Measurements from ENCODE around the gene ABCG8.

ABCG8 gene

DNA sequence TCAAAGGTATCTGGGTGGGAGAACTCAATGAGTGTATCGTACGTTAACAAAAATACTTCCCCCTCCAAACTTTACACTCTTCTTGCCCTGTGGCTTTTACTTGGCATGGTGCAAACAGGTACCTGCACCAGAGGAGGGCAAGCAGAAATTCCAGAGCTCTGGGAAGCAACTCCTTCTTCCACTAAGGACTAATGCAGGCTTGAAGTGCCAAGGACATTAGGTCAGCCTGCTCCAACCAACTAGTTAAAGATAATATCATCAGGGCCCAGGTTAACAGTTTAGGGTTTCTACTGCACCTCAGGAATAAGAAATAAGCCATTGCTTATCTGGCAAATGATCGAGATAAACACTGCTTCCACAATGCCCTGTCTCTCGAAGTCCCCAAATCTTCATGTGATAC lies 86.7 kb downstream of the ABCG8 start:
- H3K4me3 ChIP-seq (ENCODE audit: control insufficient read depth, low read depth, low read length), result no peak overlapping the region
- DNase-seq (ENCODE audit: low read depth), result no peak
- TF ChIP-seq, protein P1, sequence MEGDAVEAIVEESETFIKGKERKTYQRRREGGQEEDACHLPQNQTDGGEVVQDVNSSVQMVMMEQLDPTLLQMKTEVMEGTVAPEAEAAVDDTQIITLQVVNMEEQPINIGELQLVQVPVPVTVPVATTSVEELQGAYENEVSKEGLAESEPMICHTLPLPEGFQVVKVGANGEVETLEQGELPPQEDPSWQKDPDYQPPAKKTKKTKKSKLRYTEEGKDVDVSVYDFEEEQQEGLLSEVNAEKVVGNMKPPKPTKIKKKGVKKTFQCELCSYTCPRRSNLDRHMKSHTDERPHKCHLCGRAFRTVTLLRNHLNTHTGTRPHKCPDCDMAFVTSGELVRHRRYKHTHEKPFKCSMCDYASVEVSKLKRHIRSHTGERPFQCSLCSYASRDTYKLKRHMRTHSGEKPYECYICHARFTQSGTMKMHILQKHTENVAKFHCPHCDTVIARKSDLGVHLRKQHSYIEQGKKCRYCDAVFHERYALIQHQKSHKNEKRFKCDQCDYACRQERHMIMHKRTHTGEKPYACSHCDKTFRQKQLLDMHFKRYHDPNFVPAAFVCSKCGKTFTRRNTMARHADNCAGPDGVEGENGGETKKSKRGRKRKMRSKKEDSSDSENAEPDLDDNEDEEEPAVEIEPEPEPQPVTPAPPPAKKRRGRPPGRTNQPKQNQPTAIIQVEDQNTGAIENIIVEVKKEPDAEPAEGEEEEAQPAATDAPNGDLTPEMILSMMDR (IDR thresholded peaks at IDR 0.05; ENCODE audit: control insufficient read depth, insufficient read depth, low read depth, low read length, missing control alignments), result no peak

GRCh38 chr2:43927442-43927841 lies 88.7 kb downstream of the ABCG8 start:
- no peak overlapping the region for H3K4me3 ChIP-seq (ENCODE audit: control insufficient read depth, low read depth, low read length)
- no peak for DNase-seq (ENCODE audit: low read depth)
- TF ChIP-seq, protein P1 (IDR thresholded peaks at IDR 0.05; ENCODE audit: control insufficient read depth, insufficient read depth, low read depth, low read length, missing control alignments), result no peak

GRCh38 chr2:43931293-43931692 lies 92.5 kb downstream of the ABCG8 start:
- DNase-seq (ENCODE audit: low read depth), result no peak
- no peak overlapping the region for H3K4me3 ChIP-seq (ENCODE audit: control insufficient read depth, low read depth, low read length)
- TF ChIP-seq, protein P1 (IDR thresholded peaks at IDR 0.05; ENCODE audit: control insufficient read depth, insufficient read depth, low read depth, low read length, missing control alignments), result no peak

All from AG09309 (cell line).